CD14-positive monocyte (primary cell): ENCODE data around the gene GALC. TPM values are rescaled to one million over a fixed set of nuclear protein-coding genes. Genes with fewer than 3 reads are reported as not detected.

ENCODE experiments used
- DNase-seq, 3 donors: peaks; one replicate each; pipeline ENCODE4 v3.0.0-alpha.2; 2011 to 2022
- H2AFZ ChIP-seq: 2 replicates; pipeline ENCODE4 v1.6.0; 2012; ENCODE audit warnings: mild to moderate bottlenecking, low read depth, low read length, inconsistent platforms; ENCODE audit not compliant: insufficient read depth, poor library complexity, severe bottlenecking
- H3K27ac ChIP-seq, 2 donors: 1 replicate in 1 of 2; 2 replicates in 1 of 2; pipeline ENCODE4 v1.5.1; 2012 to 2013; ENCODE audit warnings: low read length in 2 of 2, control low read depth in 1 of 2, inconsistent platforms in 1 of 2, low read depth in 1 of 2, mild to moderate bottlenecking in 1 of 2
- H3K27me3 ChIP-seq, 2 donors: one replicate each; pipeline versions ENCODE4 v1.6.0 to v1.6.1; 2011 to 2013; ENCODE audit warnings: low read length in 2 of 2; ENCODE audit not compliant: control insufficient read depth in 2 of 2, insufficient read depth in 2 of 2
- H3K36me3 ChIP-seq, 2 donors: replicated peaks in 1 of 2; 1 replicate in 1 of 2; 2 replicates in 1 of 2; pipeline versions ENCODE4 v1.5.1 to v1.6.1; 2012 to 2013; ENCODE audit warnings: low read length in 2 of 2, control low read depth in 1 of 2, inconsistent platforms in 1 of 2, mild to moderate bottlenecking in 1 of 2; ENCODE audit not compliant: insufficient read depth in 2 of 2, control insufficient read depth in 1 of 2
- H3K4me1 ChIP-seq, 2 donors: 1 replicate in 1 of 2; 2 replicates in 1 of 2; pipeline versions ENCODE4 v1.5.1 to v1.6.1; 2012 to 2013; ENCODE audit warnings: low read length in 2 of 2, control low read depth in 1 of 2, inconsistent platforms in 1 of 2, mild to moderate bottlenecking in 1 of 2, moderate library complexity in 1 of 2; ENCODE audit not compliant: insufficient read depth in 2 of 2, control insufficient read depth in 1 of 2
- H3K4me2 ChIP-seq: replicated peaks from 2 replicates; pipeline ENCODE3; 2012; ENCODE audit warnings: low read length, moderate library complexity, mild to moderate bottlenecking; ENCODE audit not compliant: poor library complexity, severe bottlenecking; ENCODE audit errors: extremely low read depth
- H3K4me3 ChIP-seq, 3 experiments: fragments of 200-600 bp in 1 of 3; sonication (generic) in 1 of 3; replicated peaks in 1 of 3; 1 replicate in 2 of 3; 2 replicates in 1 of 3; pipeline ENCODE4 v1.5.1; 2011 to 2013; ENCODE audit warnings: low read length in 3 of 3, mild to moderate bottlenecking in 3 of 3, control low read depth in 2 of 3, low read depth in 2 of 3, inconsistent platforms in 1 of 3, moderate library complexity in 1 of 3
- H3K79me2 ChIP-seq: 2 replicates; pipeline ENCODE4 v1.6.0; 2012; ENCODE audit warnings: mild to moderate bottlenecking, control low read depth, inconsistent platforms, low read length, moderate library complexity; ENCODE audit not compliant: insufficient read depth
- H3K9ac ChIP-seq: 2 replicates; pipeline ENCODE4 v1.6.0; 2017; ENCODE audit warnings: low read length, mild to moderate bottlenecking; ENCODE audit not compliant: insufficient read depth, poor library complexity, severe bottlenecking
- H3K9me3 ChIP-seq, 2 donors: replicated peaks in 1 of 2; 1 replicate in 1 of 2; 2 replicates in 1 of 2; pipeline versions ENCODE4 v1.5.1 to v1.6.1; 2012 to 2013; ENCODE audit warnings: low read length in 2 of 2, control low read depth in 1 of 2; ENCODE audit not compliant: control insufficient read depth in 1 of 2, insufficient read depth in 1 of 2
- H4K20me1 ChIP-seq: 2 replicates; pipeline ENCODE4 v1.6.0; 2012; ENCODE audit warnings: mild to moderate bottlenecking, low read length, control low read depth, moderate library complexity; ENCODE audit not compliant: insufficient read depth
- H3K27ac Mint-ChIP-seq, 7 donors: one replicate each; pipeline ENCODE4 v1.8.0; 2020; ENCODE audit warnings: mild to moderate bottlenecking in 7 of 7, mixed read lengths in 7 of 7, moderate library complexity in 6 of 7, inconsistent platforms in 2 of 7
- H3K27me3 Mint-ChIP-seq, 3 donors: one replicate each; pipeline ENCODE4 v1.8.0; 2021 to 2022; ENCODE audit warnings: low read depth in 3 of 3, mild to moderate bottlenecking in 3 of 3, mixed read lengths in 3 of 3, moderate library complexity in 3 of 3, inconsistent platforms in 1 of 3
- H3K36me3 Mint-ChIP-seq, 2 donors: one replicate each; pipeline ENCODE4 v1.8.0; 2020; ENCODE audit warnings: mixed read lengths in 2 of 2, inconsistent platforms in 1 of 2, mild to moderate bottlenecking in 1 of 2
- H3K4me1 Mint-ChIP-seq: one replicate; pipeline ENCODE4 v1.8.0; 2020; ENCODE audit warnings: mild to moderate bottlenecking, mixed read lengths
- H3K4me3 Mint-ChIP-seq, 2 donors: one replicate each; pipeline ENCODE4 v1.8.0; 2020; ENCODE audit warnings: mild to moderate bottlenecking in 2 of 2, mixed read lengths in 2 of 2, moderate library complexity in 1 of 2
- H3K9me3 Mint-ChIP-seq, 7 donors: one replicate each; pipeline ENCODE4 v1.8.0; 2020 to 2022; ENCODE audit warnings: mixed read lengths in 7 of 7, mild to moderate bottlenecking in 6 of 7, moderate library complexity in 6 of 7, inconsistent platforms in 2 of 7
- WGBS: methylation state at CpG from one replicate; pipeline ENCODE4 v1.1.5; 2013; ENCODE audit warnings: missing lambda C conversion rate; ENCODE audit not compliant: insufficient coverage; 5-methylcytosine and 5-hydroxymethylcytosine counted together
- intact Hi-C, 2 donors: fragments of 100-400 bp; cut with micrococcal nuclease; formaldehyde crosslinking; loops; one replicate each; pipeline versions ENCODE4 v1.15.0 to v1.15.1; 2023
- polyA plus RNA-seq, 3 donors: library from polyadenylated mRNA; depleted of rRNA in 1 of 3; unstranded in 2 of 3; stranded (reverse) in 1 of 3; fragments of 300-500 nt in 2 of 3; fragments of >200 nt in 1 of 3; fragmentation: Illumina TruSeq in 2 of 3; gene quantifications; 1 replicate in 2 of 3; 2 replicates in 1 of 3; pipeline ENCODE4 v1.2.3, GENCODE V29; 2012 to 2021
- TF ChIP-seq, protein P1 (sequence below): fragments of 200-600 bp; IDR thresholded peaks from one replicate; pipeline ENCODE4 v1.8.0; 2022; ENCODE audit warnings: antibody characterized with exemption, mild to moderate bottlenecking

The GALC gene
- polyA plus RNA-seq, 3 donors, result 28.6 to 40.6 (median 33.8) TPM

DNA sequence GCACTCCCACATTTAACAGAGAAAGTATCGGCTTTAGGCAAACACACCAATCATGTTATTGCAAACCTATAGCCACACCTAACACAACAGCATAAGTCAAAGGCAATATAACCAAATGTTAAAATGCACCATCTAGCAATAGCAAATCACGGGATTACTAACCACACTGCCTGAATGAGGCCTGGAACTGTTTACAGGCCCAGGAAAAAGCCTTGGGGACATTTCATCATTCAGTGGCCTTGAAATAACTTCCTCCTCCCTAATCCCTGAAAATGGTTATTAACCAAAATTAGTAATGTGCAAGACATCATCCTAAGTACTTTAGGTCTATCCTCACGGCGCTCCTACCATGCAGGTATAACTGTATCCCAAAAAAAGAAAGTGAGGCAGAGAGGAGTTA is 2.3 kb downstream of the GALC start:
- H3K4me1 ChIP-seq, result peaks cover 44 to 47% of the 10 kb centered on the region in 2 donors
- no peaks in the 10 kb centered on the region for H3K9me3 ChIP-seq
- H3K36me3 ChIP-seq, result peaks cover 15 to 20% of the 10 kb centered on the region in 2 donors
- H3K4me3 ChIP-seq, result no peak overlapping the region
- peak overlapping the region; percentile 11 for H3K4me2 ChIP-seq
- no peak overlapping the region for H3K9ac ChIP-seq
- H3K27me3 ChIP-seq, result no peaks in the 10 kb centered on the region
- WGBS, result 42% methylated on average over 2 of the region's 4 CpGs
- H3K27ac Mint-ChIP-seq, result peak overlapping the region; percentile 12 to 96 (median 59)
- no peaks in the 10 kb centered on the region for H4K20me1 ChIP-seq
- peaks cover 0 to 2% (median 0%) of the 10 kb centered on the region in 7 donors for H3K9me3 Mint-ChIP-seq
- no peaks in the 10 kb centered on the region for H3K27me3 Mint-ChIP-seq
- DNase-seq, result peak in 2 of 3 donors; percentile 34 to 48
- H3K4me3 Mint-ChIP-seq, result peak overlapping the region; percentile 11 to 61
- peaks cover 61% of the 10 kb centered on the region for H3K79me2 ChIP-seq
- H3K4me1 Mint-ChIP-seq, result peaks cover 55% of the 10 kb centered on the region
- intact Hi-C loops, result loop anchor here in 1 of 2 donors (10.0 kb wide), 1 partner anchor 54 kb away; no protein-coding TSS in a partner anchor
- TF ChIP-seq, protein P1, sequence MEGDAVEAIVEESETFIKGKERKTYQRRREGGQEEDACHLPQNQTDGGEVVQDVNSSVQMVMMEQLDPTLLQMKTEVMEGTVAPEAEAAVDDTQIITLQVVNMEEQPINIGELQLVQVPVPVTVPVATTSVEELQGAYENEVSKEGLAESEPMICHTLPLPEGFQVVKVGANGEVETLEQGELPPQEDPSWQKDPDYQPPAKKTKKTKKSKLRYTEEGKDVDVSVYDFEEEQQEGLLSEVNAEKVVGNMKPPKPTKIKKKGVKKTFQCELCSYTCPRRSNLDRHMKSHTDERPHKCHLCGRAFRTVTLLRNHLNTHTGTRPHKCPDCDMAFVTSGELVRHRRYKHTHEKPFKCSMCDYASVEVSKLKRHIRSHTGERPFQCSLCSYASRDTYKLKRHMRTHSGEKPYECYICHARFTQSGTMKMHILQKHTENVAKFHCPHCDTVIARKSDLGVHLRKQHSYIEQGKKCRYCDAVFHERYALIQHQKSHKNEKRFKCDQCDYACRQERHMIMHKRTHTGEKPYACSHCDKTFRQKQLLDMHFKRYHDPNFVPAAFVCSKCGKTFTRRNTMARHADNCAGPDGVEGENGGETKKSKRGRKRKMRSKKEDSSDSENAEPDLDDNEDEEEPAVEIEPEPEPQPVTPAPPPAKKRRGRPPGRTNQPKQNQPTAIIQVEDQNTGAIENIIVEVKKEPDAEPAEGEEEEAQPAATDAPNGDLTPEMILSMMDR, result no peak
- peak overlapping the region in 1 of 2 donors; percentile 66 for H3K27ac ChIP-seq
- H3K36me3 Mint-ChIP-seq, result peaks cover 18 to 23% of the 10 kb centered on the region in 2 donors
- no peak overlapping the region for H2AFZ ChIP-seq

DNA sequence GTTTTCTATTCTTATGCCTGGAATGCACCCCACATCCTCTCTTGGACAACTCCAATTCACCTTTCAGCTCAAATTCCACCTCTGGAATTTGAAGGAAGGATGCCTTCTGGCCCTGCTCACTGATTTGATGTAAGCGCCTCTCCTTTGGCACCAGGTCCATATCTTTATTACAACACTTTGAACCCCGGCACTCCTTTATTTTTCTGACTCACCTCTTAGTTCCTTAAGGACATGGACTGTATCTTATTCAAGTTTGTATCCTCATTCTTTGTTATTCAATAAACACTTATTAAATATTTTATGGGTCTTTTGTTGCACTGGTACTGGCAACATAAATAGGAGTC is 3.1 kb downstream of the GALC start:
- H3K36me3 Mint-ChIP-seq, result peaks cover 19 to 25% of the 10 kb centered on the region in 2 donors
- Histone ChIP-seq H3K27me3 (no peaks in the 10 kb centered on the region), H3K27ac (peak overlapping the region in 1 of 2 donors; percentile 66), H3K4me1 (peaks cover 36 to 39% of the 10 kb centered on the region in 2 donors), H3K4me2 (no peak overlapping the region), H3K4me3 (no peak overlapping the region), H3K9ac (no peak overlapping the region), H4K20me1 (no peaks in the 10 kb centered on the region), H3K9me3 (no peaks in the 10 kb centered on the region), H3K36me3 (peaks cover 22 to 28% of the 10 kb centered on the region in 2 donors), H3K79me2 (peaks cover 62% of the 10 kb centered on the region), H2AFZ (no peak overlapping the region)
- no peak overlapping the region for H3K4me3 Mint-ChIP-seq
- H3K9me3 Mint-ChIP-seq, result peaks cover 0 to 2% (median 0%) of the 10 kb centered on the region in 7 donors
- TF ChIP-seq, protein P1, result no peak
- H3K4me1 Mint-ChIP-seq, result peaks cover 47% of the 10 kb centered on the region
- no peak overlapping the region for H3K27ac Mint-ChIP-seq
- no peaks in the 10 kb centered on the region for H3K27me3 Mint-ChIP-seq
- intact Hi-C loops, result loop anchor here in 1 of 2 donors (10.0 kb wide), 1 partner anchor 55 kb away; no protein-coding TSS in a partner anchor
- WGBS, result no CpG with 5 or more reads among the region's 2 CpGs
- DNase-seq, result no peak
